SU-DHL-6 (cell line): Measurements from ENCODE around the gene TPSB2.

Experiments
- H2AFZ ChIP-seq: fragments of 200-600 bp; sonication (generic); 2 replicates; pipeline ENCODE4 v1.6.1; 2014; ENCODE audit warnings: low read depth, mild to moderate bottlenecking, moderate library complexity, mixed read lengths, antibody characterized with exemption, low read length; ENCODE audit not compliant: severe bottlenecking
- H3F3A ChIP-seq: fragments of 200-600 bp; shearing (Covaris generic); 2 replicates; pipeline ENCODE4 v1.6.0; 2016; ENCODE audit warnings: antibody characterized with exemption, mild to moderate bottlenecking; ENCODE audit not compliant: insufficient read depth
- H3K27ac ChIP-seq: fragments of 200-600 bp; sonication (generic); 2 replicates; pipeline ENCODE4 v1.5.1; 2016; ENCODE audit warnings: low read depth, mild to moderate bottlenecking, low read length, moderate library complexity, mixed read lengths
- H3K27me3 ChIP-seq: fragments of 200-600 bp; sonication (generic), shearing (Covaris generic); 2 replicates; pipeline ENCODE4 v1.6.0; 2014; ENCODE audit warnings: mild to moderate bottlenecking, low read length
- H3K36me3 ChIP-seq: fragments of 200-600 bp; sonication (generic); 2 replicates; pipeline ENCODE4 v1.6.1; 2014; ENCODE audit warnings: mild to moderate bottlenecking, low read length, mixed read lengths
- H3K4me2 ChIP-seq: fragments of 300-600, 200-600 bp; shearing (Covaris generic), sonication (generic); 2 replicates; pipeline ENCODE4 v1.6.0; 2014; ENCODE audit warnings: low read length, low read depth, mild to moderate bottlenecking; ENCODE audit not compliant: poor library complexity, severe bottlenecking
- H3K4me3 ChIP-seq: fragments of 200-600 bp; sonication (generic); 2 replicates; pipeline ENCODE4 v1.5.1; 2014; ENCODE audit warnings: antibody characterized with exemption, low read length, mild to moderate bottlenecking, mixed read lengths; ENCODE audit not compliant: insufficient read depth, poor library complexity, severe bottlenecking
- H3K79me2 ChIP-seq: fragments of 200-600 bp; sonication (generic); 2 replicates; pipeline ENCODE4 v1.6.1; 2014; ENCODE audit warnings: mild to moderate bottlenecking, low read length, moderate library complexity; ENCODE audit not compliant: insufficient read depth
- H3K9ac ChIP-seq: fragments of 200-600 bp; sonication (generic); 2 replicates; pipeline ENCODE4 v1.7.0; 2014; ENCODE audit warnings: mild to moderate bottlenecking, low read length
- H3K9me2 ChIP-seq: fragments of 200-600 bp; sonication (generic); replicated peaks from 2 replicates; pipeline ENCODE4 v1.6.1; 2014; ENCODE audit warnings: low read length; ENCODE audit not compliant: insufficient read depth
- H3K9me3 ChIP-seq: fragments of 200-600 bp; sonication (generic); 2 replicates; pipeline ENCODE4 v1.6.1; 2014; ENCODE audit warnings: low read length, mixed read lengths; ENCODE audit not compliant: insufficient read depth
- H4K20me1 ChIP-seq: fragments of 200-600 bp; sonication (generic); 2 replicates; pipeline ENCODE4 v1.6.1; 2014; ENCODE audit warnings: low read depth, mild to moderate bottlenecking, antibody characterized with exemption, low read length, moderate library complexity, mixed read lengths
- EZH2phosphoT487 ChIP-seq: fragments of 200-600 bp; sonication (generic), shearing (Covaris generic); conservative IDR thresholded peaks from 2 replicates; pipeline ENCODE4 v1.6.1; 2018; ENCODE audit warnings: mild to moderate bottlenecking, antibody characterized with exemption, low read length, moderate library complexity, mixed read lengths
- TF ChIP-seq, protein P1 (sequence below): fragments of 200-600 bp; sonication (generic); IDR thresholded peaks from one replicate; pipeline ENCODE4 v1.5.1; 2017; ENCODE audit warnings: antibody characterized with exemption, mild to moderate bottlenecking, low read length, moderate library complexity; ENCODE audit not compliant: insufficient read depth, poor library complexity, severe bottlenecking

Gene TPSB2

DNA sequence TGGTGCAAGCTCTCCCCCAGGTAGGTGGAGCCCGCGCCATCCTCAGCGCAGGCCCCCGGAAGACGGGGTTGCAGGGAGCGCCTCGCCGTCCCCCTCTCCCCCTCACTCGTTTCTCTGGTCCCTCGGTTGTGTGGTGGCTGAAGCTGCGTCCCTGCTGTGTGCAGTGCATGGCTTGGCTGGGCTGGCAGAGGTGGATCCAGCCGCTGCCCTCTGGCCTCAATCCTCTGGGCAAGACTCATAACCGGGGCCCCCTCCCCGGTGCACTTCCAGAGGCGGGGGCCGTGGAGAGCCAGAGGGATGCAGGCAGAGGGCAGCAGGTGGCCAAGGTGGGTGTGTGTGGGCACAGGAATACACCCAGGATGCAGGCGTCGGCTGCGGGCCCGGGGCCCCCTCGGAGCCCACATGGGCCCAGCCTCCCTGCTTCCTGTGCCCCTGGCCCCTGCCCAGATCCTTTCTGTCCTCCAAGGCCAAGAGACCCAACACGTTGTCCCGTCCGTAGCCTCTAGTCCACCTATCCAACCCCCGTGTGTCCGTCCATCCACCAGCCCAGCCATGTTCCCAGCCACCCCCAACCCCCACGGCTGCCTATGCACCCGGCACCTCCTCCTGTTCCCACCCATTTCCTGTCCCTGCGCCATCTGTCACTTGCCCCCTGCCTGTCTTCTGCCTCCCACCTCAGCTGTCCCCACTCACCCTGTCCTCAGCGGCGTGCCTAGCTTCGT lies 14.2 kb downstream of the TPSB2 start:
- Histone ChIP-seq H3K9ac (no peak overlapping the region), H3F3A (no peaks in the 10 kb centered on the region), H3K27ac (no peak overlapping the region), H3K27me3 (no peaks in the 10 kb centered on the region), H2AFZ (no peak overlapping the region), H3K9me3 (no peaks in the 10 kb centered on the region), H3K79me2 (no peaks in the 10 kb centered on the region), H3K4me3 (no peak overlapping the region), H3K4me2 (no peak overlapping the region), H4K20me1 (no peaks in the 10 kb centered on the region), H3K36me3 (no peaks in the 10 kb centered on the region), H3K9me2 (no peaks in the 10 kb centered on the region)
- TF ChIP-seq, protein P1, sequence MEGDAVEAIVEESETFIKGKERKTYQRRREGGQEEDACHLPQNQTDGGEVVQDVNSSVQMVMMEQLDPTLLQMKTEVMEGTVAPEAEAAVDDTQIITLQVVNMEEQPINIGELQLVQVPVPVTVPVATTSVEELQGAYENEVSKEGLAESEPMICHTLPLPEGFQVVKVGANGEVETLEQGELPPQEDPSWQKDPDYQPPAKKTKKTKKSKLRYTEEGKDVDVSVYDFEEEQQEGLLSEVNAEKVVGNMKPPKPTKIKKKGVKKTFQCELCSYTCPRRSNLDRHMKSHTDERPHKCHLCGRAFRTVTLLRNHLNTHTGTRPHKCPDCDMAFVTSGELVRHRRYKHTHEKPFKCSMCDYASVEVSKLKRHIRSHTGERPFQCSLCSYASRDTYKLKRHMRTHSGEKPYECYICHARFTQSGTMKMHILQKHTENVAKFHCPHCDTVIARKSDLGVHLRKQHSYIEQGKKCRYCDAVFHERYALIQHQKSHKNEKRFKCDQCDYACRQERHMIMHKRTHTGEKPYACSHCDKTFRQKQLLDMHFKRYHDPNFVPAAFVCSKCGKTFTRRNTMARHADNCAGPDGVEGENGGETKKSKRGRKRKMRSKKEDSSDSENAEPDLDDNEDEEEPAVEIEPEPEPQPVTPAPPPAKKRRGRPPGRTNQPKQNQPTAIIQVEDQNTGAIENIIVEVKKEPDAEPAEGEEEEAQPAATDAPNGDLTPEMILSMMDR = no peak
- TF ChIP-seq EZH2phosphoT487 = no peak

DNA sequence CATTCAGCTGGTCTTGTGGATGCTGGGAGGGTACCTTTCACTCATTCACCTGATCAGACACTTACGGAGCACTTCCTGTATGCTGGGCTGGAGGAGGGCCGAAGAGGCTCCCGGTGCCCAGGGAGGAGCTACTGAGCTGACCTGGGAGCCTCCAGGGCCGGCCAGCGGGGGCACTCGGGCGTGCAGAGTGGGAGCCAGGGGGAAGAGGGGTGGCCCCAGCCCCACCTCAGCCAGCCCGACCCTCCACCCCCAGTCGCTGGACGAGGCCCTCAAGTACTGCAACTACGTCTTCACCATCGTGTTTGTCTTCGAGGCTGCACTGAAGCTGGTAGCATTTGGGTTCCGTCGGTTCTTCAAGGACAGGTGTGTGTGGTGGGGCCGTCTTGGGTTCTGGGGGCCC lies 15.3 kb downstream of the TPSB2 start:
- no peaks in the 10 kb centered on the region for H3F3A ChIP-seq
- H3K27ac ChIP-seq = no peak overlapping the region
- no peak overlapping the region for H3K4me2 ChIP-seq
- no peaks in the 10 kb centered on the region for H3K27me3 ChIP-seq
- no peaks in the 10 kb centered on the region for H3K36me3 ChIP-seq
- H3K9me3 ChIP-seq = no peaks in the 10 kb centered on the region
- no peak for TF ChIP-seq EZH2phosphoT487
- TF ChIP-seq, protein P1 = no peak
- H3K9ac ChIP-seq = no peak overlapping the region
- H3K4me3 ChIP-seq = no peak overlapping the region
- H2AFZ ChIP-seq = no peak overlapping the region
- H3K9me2 ChIP-seq = no peaks in the 10 kb centered on the region
- no peaks in the 10 kb centered on the region for H4K20me1 ChIP-seq
- no peaks in the 10 kb centered on the region for H3K79me2 ChIP-seq

DNA sequence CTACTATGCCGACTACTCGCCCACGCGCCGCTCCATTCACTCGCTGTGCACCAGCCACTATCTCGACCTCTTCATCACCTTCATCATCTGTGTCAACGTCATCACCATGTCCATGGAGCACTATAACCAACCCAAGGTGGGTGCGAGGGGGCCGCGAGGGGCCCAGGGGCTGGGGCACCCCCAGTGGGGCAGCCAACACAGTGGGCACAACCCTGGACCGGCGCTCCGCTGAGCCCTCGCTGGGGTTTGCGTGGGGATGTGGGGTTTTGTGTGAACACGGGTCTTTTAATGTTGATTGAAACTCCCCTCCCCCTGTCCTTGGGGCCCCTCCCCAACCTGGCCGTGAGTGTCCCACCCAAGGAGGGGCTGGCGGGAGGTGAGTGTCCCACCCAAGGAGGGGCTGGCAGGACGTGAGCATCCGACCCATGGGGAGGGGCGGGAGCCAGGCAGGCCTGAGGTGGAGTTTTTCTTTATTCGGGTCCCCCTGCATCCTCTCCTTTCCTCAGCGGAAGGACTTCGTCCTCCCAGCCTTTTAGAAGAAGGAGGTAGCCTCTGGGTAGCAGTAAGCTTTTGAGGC lies 16.1 kb downstream of the TPSB2 start:
- no peaks in the 10 kb centered on the region for H3K9me2 ChIP-seq
- no peak overlapping the region for H3K4me2 ChIP-seq
- no peaks in the 10 kb centered on the region for H3K9me3 ChIP-seq
- H3K9ac ChIP-seq = no peak overlapping the region
- H3F3A ChIP-seq = no peaks in the 10 kb centered on the region
- TF ChIP-seq, protein P1 = no peak
- no peak for TF ChIP-seq EZH2phosphoT487
- H3K27ac ChIP-seq = no peak overlapping the region
- H3K4me3 ChIP-seq = no peak overlapping the region
- no peaks in the 10 kb centered on the region for H3K36me3 ChIP-seq
- H2AFZ ChIP-seq = no peak overlapping the region
- H3K79me2 ChIP-seq = no peaks in the 10 kb centered on the region
- no peaks in the 10 kb centered on the region for H3K27me3 ChIP-seq
- H4K20me1 ChIP-seq = no peaks in the 10 kb centered on the region
